Testis (tissue), 2 donors: Measurements from ENCODE around the gene FEM1C.

ENCODE experiments used
- POLR2A ChIP-seq: fragments of 450-650 bp; IDR thresholded peaks from one replicate; pipeline ENCODE4 v1.6.1; 2017; ENCODE audit warnings: antibody characterized with exemption, mild to moderate bottlenecking, moderate library complexity
- TF ChIP-seq, protein P1 (sequence below), 3 experiments: fragments of 450-650 bp in 2 of 3; fragments of 200-600 bp in 1 of 3; sonication (generic) in 1 of 3; IDR thresholded peaks; one replicate each; pipeline ENCODE4 v1.5.1; 2016 to 2019; ENCODE audit warnings: antibody characterized with exemption in 3 of 3, mild to moderate bottlenecking in 2 of 3, moderate library complexity in 1 of 3

DNA sequence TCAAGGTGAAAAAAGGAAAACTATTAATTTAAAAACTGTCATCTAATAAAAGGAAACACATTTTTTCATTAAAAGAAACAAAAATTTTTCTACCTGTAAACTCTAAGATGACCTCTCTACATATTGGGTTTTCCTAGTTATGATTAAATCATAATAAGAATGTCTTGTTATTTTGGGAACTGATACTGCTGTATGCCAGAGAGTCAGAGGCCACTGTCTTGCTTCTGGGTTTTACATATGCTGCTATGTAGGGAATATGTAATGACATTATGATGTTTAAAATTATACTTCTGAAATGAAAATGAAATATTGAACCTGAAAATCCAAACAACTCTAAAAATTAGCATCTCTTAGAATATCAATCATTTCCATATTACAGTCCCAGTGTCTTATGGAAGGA lies 63.7 kb downstream of the FEM1C start:
- TF ChIP-seq, protein P1, sequence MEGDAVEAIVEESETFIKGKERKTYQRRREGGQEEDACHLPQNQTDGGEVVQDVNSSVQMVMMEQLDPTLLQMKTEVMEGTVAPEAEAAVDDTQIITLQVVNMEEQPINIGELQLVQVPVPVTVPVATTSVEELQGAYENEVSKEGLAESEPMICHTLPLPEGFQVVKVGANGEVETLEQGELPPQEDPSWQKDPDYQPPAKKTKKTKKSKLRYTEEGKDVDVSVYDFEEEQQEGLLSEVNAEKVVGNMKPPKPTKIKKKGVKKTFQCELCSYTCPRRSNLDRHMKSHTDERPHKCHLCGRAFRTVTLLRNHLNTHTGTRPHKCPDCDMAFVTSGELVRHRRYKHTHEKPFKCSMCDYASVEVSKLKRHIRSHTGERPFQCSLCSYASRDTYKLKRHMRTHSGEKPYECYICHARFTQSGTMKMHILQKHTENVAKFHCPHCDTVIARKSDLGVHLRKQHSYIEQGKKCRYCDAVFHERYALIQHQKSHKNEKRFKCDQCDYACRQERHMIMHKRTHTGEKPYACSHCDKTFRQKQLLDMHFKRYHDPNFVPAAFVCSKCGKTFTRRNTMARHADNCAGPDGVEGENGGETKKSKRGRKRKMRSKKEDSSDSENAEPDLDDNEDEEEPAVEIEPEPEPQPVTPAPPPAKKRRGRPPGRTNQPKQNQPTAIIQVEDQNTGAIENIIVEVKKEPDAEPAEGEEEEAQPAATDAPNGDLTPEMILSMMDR (IDR thresholded peaks at IDR 0.05), result no peak
- TF ChIP-seq POLR2A, result no peak
